SU-DHL-6 (cell line): ENCODE results near the gene C1QB.

Experiments used
- EZH2phosphoT487 ChIP-seq: fragments of 200-600 bp; sonication (generic), shearing (Covaris generic); conservative IDR thresholded peaks from 2 replicates; pipeline ENCODE4 v1.6.1; 2018; ENCODE audit warnings: mild to moderate bottlenecking, antibody characterized with exemption, low read length, moderate library complexity, mixed read lengths
- TF ChIP-seq, protein P1 (sequence below): fragments of 200-600 bp; sonication (generic); IDR thresholded peaks from one replicate; pipeline ENCODE4 v1.5.1; 2017; ENCODE audit warnings: antibody characterized with exemption, mild to moderate bottlenecking, low read length, moderate library complexity; ENCODE audit not compliant: insufficient read depth, poor library complexity, severe bottlenecking

DNA sequence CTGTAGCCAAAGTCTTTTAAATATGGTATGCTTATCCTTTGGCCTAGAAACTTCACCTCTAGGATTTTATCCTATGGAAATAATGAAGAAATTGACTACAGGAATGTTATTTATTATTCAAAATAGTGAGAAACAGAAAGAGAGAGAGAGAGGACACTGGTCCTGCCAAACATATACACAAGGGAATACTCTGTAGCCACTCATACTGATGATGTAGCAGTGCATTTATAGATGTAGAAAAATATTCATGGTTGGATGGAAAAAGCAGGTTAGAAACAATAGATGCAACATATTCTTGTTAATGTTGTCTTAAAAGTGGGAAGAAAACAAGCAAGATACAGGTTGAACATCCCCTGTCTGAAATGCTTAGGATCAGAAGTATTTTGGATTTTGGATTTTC lies 35.4 kb downstream of the C1QB start:
- TF ChIP-seq, protein P1, sequence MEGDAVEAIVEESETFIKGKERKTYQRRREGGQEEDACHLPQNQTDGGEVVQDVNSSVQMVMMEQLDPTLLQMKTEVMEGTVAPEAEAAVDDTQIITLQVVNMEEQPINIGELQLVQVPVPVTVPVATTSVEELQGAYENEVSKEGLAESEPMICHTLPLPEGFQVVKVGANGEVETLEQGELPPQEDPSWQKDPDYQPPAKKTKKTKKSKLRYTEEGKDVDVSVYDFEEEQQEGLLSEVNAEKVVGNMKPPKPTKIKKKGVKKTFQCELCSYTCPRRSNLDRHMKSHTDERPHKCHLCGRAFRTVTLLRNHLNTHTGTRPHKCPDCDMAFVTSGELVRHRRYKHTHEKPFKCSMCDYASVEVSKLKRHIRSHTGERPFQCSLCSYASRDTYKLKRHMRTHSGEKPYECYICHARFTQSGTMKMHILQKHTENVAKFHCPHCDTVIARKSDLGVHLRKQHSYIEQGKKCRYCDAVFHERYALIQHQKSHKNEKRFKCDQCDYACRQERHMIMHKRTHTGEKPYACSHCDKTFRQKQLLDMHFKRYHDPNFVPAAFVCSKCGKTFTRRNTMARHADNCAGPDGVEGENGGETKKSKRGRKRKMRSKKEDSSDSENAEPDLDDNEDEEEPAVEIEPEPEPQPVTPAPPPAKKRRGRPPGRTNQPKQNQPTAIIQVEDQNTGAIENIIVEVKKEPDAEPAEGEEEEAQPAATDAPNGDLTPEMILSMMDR = no peak
- TF ChIP-seq EZH2phosphoT487 = no peak
